ENCODE data around the gene TAS2R7.
"Not testable (repeated sequence)": the region's sequence is repeated elsewhere in the genome, so short reads cannot be mapped to it uniquely, and the experiment has no call there.

The TAS2R7 gene, protein sequence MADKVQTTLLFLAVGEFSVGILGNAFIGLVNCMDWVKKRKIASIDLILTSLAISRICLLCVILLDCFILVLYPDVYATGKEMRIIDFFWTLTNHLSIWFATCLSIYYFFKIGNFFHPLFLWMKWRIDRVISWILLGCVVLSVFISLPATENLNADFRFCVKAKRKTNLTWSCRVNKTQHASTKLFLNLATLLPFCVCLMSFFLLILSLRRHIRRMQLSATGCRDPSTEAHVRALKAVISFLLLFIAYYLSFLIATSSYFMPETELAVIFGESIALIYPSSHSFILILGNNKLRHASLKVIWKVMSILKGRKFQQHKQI

DNA sequence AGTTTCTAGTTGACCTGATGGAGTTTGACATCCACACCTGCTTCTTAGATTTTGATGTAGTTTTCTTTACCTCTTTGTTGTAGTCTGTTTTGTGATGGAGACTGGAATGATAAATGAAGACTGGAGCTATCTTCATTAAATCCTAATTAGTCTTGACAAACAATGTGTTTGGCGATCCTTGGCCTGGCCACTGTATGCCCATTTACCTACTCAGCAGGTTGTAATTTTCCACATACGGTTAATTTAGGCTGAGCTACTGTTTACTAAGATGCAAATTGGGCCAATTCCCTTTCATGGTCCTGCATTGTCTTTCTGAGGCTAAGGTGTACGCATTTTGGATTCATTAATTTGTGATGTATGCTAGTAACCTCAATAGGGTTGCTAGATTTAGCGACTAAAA, at the start of gene TAS2R7:
TAS2R7 (minus strand) TSS at position 41 of the 400 bp plus-strand sequence. CDS start 57 bp downstream, outside the sequence.
- DNase-seq (ENCODE audit: low spot score): no peak

DNA sequence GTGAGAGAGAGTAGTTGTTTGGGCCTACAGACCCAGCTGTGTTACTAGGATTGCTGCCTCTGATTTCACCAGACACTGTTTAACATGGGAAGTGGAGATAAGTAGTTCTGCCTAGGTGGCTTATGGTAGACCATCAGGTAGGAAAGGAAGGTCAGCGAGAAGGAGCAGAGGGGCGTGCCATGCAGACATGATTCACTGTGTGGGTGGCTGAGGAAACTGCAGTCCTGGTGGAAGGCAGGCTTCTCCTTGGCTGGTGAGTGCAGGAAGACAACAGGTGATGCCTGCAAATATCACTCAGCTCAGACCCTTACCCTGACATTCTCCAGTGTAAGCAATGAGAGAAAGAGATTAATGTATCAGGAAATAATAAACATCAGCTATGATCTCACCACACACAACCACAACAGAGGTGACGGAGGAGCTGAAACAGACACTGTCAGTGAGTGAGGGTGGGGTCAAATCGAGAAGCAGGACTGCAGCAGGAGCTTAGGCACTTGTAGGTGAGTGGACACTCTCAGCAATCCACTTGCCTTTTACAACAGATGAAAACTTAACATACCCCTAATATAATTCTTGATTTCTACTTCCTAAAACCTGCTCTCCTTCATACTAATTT, 48.9 kb upstream of the TAS2R7 start:
- DNase-seq (ENCODE audit: low spot score): no peak

DNA sequence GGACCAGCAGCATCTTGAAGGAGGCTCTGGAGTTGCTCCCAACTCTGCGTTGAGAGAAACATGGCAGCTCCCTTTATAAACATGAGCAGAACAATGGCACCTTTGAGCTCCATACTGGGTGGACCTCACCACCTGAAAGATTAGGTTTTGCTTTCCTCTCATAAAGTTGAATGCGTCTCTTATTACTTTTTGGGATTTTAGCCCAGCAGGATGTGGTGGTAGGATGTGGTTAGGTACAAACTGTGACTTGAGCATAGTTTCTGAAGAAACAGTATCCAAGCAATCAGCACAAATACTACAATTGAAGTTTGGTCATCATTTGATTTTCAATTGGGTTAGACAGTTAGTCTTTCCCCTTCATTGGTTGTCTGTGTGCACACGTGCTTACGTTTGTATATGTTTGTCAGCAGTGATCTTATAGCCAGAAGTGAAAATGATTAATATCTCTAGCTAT, 47.0 kb upstream of the TAS2R7 start, which contains the start of gene PRR4:
PRR4 (minus strand) TSS at position 51 of the 454 bp plus-strand sequence; CDS start at position 13, 38 bp downstream.
- no peak for DNase-seq (ENCODE audit: low spot score)

DNA sequence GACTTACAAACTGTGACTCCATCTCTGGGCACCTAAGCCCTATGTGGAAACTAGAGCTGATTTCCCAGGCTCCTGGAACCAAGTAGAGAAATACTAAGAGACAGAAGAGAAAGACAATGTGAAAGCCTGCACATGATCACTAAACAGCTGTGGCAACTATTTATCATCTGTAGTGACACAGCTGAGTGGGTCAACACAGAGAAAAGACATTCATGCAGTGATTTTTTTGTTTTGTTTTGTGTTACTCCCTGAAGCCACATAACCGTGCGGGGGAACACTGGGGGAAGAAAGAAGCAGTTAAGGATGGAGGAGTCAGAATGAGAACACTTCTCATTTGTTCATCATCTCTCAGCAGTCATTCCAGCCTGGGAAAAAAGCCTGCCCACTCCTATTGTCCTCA, 45.3 kb upstream of the TAS2R7 start:
- DNase-seq (ENCODE audit: low spot score): no peak

DNA sequence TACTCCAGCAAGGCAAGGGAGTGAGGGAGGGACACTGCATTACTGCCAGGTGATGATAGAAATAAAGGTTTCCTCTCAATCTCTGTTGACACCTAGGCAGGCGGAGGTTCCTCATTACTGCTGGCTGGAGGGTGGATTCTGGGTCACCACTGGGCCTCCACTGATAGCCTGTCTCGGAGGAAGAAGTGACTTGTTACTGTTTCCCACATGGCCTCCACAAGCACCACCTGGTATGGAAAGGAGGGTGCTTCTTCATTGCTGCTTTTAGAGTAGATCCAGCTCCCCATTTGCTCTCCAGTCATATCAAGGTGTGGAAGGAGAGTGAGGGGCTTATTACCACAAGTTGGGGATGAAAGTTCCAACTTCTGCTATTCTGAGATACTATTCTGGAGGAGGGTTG, 40.4 kb upstream of the TAS2R7 start:
- no peak for DNase-seq (ENCODE audit: low spot score)

DNA sequence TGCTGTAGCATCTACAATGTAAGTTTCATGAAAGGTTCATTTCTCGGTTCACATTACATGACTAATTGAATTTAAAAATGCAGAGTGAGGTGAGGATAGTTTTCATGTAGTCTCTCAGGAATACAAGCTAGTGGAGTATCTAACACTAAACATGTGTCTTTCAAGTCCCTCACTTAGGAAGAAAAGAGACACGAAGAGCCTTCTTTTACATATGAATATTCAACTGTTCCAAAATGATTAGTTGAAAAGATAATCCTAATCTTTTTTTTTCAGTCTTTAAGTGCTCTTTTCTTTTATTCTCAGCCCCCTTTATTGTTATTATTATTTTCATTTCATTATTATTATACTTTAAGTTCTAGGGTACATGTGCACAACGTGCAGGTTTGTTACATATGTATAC, 36.0 kb upstream of the TAS2R7 start:
- no peak for DNase-seq (ENCODE audit: low spot score)

DNA sequence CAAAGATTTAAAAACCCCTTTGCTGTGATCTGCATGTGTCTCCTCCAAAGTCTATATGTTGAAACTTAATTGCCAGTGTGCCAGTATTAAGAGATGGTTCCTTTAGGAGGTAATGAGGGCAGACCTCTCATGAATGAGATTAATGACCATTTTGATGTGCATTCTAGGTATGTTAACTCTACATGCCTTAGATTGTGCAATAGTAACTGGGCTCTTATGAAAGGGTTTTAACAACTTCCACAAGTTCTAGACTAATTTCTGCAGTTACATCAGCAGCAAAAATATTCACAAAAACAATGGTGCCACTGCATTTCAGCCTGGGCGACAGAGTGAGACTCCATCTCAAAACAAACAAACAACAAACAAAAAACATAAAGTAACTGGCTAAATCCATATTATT, 27.6 kb upstream of the TAS2R7 start:
- DNase-seq (ENCODE audit: low spot score): no peak

DNA sequence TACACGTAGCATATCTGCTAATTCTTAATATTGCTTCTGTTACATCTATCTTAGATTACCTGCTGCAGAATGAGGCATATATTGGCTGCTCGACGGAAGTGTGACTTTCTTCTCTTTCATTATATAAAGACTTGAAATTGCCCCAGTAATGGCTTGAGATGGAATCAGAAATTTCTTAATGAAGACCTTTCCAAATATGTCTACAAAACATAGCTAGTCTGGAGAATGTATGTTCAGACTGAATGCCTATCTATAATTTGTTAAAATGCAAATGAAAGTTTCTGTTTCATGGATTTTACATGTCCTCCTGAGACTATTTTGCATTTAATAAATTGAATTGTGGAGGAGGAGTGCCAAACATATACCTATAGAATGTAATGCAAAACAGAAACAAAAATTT, 23.8 kb upstream of the TAS2R7 start, which contains the start of gene TAS2R10:
TAS2R10 (minus strand) TSS at position 101 of the 400 bp plus-strand sequence; CDS start at position 12, 89 bp downstream.
- DNase-seq (ENCODE audit: low spot score): no peak

DNA sequence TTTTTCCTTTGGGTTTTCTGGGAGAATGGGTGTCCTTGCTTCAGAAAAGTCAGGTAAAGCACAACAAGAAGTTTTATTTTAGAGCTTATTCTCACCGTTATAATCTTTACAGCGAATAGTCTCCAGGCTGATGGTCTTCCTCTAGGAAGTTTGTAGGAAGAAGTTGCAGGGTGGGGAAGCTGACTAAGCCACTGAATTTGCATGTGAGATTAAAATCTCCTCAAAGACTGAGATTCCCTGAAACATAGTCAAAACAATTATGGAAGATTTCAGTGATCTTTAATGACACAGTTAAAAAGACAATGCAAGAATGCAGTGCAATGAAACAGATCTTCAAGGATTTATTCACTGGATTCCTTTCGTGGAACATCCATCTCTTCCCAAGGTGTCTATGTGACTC, 22.5 kb upstream of the TAS2R7 start:
- DNase-seq (ENCODE audit: low spot score): no peak

DNA sequence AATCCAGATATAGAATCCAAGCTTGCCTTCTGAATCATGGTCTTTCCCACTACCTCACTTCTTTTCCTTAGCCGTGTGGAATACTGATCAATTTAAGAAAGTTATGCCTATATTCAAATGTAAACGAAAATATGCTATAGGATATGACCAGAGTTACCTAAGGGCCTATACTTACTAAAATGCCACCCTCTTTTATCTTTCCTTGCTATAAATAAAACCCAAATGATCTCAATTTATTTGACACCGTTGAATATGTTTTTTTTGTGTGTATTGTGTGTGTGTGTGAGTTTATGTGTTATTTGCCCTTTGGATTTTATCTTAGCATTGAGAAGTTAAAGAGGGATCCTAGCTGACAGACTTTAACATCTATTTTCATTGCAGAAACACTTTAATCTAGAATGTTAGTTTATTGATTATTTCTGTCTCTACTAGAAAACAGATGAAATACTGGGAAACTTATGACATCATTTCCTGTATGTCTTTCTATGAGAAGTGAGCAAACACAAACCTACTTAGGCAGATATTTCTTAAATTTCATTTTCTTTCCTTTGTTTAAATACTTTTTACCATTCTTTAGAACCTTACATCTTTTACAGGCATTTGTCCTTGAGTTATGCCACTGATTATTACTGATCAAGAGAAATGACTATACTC, 9.6 kb upstream of the TAS2R7 start:
- DNase-seq (ENCODE audit: low spot score): no peak

DNA sequence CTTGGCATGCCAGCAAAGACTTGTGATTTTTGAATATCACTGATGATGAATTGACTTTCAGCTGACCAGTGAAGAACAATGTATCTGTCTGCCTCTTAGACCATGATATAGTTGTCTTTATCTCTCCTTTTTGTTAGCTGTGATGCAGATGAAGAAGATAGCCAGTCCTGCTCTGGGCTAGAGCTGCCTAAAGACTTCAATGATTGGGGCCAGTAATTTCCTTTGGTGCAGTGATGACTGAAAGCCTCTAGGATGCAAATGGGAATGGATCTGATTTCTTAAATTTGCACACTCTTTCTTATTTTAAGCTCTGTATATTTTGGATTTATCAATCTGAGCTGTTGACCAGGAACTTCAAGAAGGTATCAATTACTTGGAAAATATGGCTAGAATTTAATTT, 7.6 kb upstream of the TAS2R7 start, which contains the start of gene TAS2R9:
TAS2R9 (minus strand) TSS at position 101 of the 400 bp plus-strand sequence; CDS start at position 8, 93 bp downstream.
- no peak for DNase-seq (ENCODE audit: low spot score)

DNA sequence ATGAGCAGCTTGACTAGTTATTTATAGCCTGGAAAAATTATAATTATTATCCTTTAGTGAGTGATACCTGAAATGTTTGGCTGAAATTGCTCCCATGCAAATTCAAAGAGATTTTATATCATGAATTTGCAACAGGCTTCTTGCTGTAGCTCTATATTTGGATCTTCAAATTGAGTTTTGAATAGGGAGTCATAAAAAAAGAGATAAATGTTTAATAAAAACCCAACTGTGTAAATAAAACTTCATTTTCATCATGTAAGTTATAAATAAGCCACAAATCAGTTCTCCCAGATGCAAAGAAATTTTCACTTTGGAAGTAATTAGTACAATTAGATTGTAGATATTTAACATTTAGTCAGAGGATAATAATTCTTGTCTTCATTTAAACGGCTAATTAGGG, 4.8 kb upstream of the TAS2R7 start, which contains the start of gene TAS2R8:
TAS2R8 (minus strand) TSS at position 101 of the 400 bp plus-strand sequence. CDS start 306 bp downstream, outside the sequence.
- DNase-seq (ENCODE audit: low spot score): no peak

DNA sequence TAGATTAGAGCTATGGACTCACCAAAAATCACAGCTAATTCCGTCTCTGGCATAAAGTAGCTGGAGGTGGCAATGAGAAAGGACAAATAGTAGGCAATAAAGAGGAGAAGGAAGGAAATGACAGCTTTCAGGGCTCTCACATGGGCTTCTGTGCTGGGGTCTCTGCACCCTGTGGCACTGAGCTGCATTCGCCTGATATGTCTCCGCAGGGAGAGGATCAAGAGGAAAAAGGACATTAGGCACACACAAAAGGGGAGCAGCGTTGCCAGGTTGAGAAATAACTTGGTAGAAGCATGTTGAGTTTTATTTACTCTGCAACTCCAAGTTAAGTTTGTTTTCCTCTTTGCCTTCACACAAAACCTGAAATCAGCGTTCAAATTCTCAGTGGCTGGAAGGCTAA, 686 bp downstream of the TAS2R7 start:
- DNase-seq (ENCODE audit: low spot score): no peak

DNA sequence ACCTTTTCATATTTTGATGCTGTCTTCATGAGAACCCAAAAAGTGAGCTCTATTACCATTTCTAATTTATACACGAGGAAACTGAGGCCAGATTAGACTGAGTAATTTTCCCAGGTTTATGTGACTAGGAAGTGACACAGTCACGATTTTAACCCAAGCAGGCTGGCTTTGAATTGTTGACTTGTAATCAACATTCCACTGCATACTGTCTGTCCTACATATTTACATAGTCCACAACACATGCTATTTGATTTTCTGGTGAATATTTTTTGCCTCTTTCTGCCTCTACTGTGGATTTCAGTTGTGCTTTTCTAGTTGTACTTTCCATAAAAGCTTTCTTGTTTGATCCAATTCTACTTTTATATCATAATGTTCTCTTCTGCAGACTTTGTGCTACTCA, 8.2 kb downstream of the TAS2R7 start:
- no peak for DNase-seq (ENCODE audit: low spot score)

DNA sequence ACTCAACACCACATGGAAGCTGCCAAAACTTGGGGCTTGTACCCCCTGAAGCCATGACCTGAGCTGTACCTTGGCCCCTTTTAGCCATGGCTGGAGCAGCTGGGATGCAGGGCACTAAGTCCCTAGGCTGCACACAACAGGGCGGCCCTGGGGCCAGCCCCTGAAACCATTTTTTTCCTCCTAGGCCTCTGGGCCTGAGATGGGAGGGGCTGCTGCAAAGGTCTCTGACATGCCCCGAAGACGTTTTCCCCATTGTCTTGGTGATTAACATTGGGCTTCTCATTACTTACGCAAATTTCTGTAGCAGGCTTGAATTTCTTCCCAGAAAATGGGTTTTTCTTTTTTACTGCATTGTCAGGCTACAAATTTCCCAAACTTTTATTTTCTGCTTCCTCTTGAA, 10.7 kb downstream of the TAS2R7 start:
- not testable (repeated sequence) for DNase-seq (ENCODE audit: low spot score)

DNA sequence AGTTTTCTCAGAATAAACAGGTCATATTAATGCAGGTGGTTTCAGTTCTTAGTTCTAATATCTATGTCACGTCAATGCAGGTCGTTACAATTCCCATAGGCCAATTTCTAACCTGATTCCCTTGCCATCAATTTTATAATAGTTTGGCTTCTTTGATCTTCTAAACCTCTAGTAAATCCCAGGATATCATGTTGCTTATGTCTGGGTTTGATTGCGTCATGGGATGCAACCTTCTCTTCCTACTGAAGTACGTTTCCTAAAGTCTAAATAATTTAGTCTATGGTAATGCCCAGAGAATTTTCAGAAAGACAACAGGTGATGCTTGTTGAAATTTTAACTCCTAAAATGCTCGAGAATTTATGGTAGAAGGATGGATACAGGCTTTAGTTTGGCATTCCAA, 19.2 kb downstream of the TAS2R7 start:
- DNase-seq (ENCODE audit: low spot score): no peak

DNA sequence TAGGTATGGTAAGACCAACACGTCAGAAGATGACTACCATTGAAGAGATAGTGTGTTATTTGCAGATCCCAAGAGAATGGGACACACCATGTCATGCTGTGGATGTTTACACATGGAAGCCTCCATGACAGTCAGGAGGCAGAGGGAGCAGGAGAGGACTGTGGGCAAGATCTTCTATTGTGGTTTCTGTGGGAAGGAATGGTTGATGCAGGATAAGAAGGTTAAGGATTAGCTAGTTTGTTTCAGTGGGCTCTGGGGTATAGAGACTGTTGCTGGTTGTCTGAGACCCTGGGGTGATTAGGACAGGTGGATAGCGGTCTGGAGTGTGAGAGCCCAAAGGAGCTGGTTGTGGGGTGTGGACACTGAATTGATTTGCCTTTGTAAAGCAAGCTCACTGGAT, 23.3 kb downstream of the TAS2R7 start:
- no peak for DNase-seq (ENCODE audit: low spot score)

DNA sequence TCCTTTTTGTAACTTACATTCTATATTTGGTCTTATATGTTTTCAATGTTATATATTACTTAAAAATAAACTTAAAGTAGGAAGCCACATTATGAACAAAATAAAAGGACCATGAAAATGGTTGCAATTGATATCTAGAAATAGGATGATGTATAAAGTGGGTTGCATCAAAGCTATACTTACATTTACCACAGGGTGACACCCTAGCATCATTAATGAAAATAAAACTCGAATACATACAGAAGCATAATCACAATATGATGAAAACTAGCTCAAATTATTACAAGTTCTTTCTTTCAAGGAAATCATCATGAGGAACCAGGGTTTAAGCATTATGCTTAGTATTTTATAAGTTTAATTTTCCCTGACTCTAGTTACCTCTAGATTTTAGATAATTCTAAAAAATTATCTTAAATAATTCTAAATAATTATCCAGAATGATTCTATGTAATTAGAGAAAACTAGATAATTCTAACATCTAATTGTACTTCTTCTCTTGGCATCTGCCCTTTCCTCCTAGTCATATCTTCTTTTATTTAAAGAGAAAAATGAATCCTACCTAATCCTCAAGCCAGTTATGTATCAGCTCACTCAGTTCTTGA, 31.2 kb downstream of the TAS2R7 start:
- DNase-seq (ENCODE audit: low spot score): peak; percentile 22

DNA sequence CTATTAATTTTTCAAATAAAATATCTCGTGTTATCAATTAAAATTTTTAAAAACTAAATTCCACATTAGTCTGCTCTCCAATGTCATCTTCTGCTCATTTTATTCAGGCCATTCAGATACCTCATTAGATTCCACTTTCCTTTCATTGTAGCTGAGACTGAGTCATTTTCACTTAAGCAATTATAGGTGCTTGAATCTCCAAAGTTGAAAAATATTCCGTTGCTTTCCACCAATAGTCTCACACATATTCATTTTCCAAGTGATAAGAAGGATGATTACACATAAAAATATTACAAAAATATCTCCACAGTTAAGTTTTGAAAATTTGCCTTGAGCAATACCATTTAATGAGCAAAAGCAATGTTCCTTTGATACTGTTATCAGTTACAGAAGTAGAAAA, 42.8 kb downstream of the TAS2R7 start:
- DNase-seq (ENCODE audit: low spot score): no peak

DNA sequence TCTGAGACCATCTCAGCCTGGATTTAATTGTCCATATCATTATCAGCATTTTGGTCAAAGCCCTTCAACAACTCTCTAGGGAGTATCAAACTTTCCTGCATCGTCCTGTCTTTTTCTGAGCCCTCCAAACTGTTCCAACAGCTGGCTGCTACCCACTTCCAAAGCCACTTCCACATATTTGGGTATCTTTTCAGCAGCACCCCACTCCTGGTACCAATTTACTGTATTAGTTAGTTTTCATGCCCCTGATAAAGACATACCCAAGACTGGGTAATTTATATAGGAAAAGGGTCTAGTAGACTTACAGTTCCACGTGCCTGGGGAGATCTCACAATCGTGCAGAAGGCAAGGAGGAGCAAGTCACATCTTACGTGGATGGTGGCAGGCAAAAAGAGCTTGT, 46.2 kb downstream of the TAS2R7 start:
- DNase-seq (ENCODE audit: low spot score): no peak

DNA sequence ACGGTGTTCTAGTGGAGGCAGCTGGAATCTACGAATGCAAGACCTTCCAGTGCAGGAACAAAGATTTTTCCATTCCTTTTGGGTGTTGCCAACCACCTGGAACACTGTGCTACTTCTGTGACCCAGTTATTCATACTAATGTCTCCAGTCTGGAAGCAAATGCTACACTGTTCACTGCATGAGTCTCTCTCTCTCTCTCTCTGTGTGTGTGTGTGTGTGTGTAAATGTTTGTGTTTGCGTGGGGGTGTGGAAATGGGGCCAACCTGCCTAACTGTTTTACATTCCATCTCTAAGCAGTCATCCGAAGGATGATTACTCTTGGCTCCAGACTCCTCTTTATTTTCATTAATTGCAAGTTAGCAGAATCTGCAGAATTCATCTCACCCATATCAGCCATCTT, 49.4 kb downstream of the TAS2R7 start:
- peak; percentile 25 for DNase-seq (ENCODE audit: low spot score)

Measured in AG08396 (cell line).